Mucosa of stomach (tissue), 1 donor: ENCODE results near the gene ZC3H7B.

Experiments used
- H3K27me3 ChIP-seq: one replicate; pipeline ENCODE4 v1.7.0; 2013; ENCODE audit warnings: mild to moderate bottlenecking, low read length; ENCODE audit not compliant: control insufficient read depth, insufficient read depth
- H3K36me3 ChIP-seq: one replicate; pipeline ENCODE4 v1.7.0; 2013; ENCODE audit warnings: low read length; ENCODE audit not compliant: control insufficient read depth, insufficient read depth
- H3K4me1 ChIP-seq: one replicate; pipeline ENCODE4 v1.7.0; 2013; ENCODE audit warnings: mild to moderate bottlenecking, low read length; ENCODE audit not compliant: control insufficient read depth, insufficient read depth
- H3K4me3 ChIP-seq: one replicate; pipeline ENCODE4 v1.7.0; 2013; ENCODE audit warnings: low read length
- H3K9ac ChIP-seq: one replicate; pipeline ENCODE4 v1.7.0; 2013; ENCODE audit warnings: mild to moderate bottlenecking, low read length, moderate library complexity
- H3K9me3 ChIP-seq: one replicate; pipeline ENCODE4 v1.7.0; 2013; ENCODE audit warnings: mild to moderate bottlenecking, low read length, moderate library complexity; ENCODE audit not compliant: control insufficient read depth
- donor health status: Pancreatic carcinoma.

ZC3H7B gene

DNA sequence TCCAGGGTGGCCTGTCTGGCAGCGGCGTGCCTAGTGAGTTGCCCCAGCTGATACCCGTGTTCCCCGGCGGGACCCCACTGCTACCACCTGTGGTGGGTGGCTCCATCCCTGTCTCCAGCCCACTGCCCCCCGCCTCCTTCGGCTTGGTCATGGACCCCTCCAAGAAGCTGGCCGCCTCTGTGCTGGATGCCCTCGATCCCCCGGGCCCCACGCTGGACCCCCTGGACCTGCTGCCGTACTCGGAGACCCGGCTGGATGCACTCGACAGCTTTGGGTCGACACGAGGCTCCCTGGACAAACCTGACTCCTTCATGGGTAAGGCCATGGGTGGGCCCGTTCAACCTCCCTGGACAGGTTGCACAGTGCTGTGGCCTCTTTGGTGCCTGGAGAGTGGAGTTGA lies 38.5 kb downstream of the ZC3H7B start:
- H3K9ac ChIP-seq = no peak overlapping the region
- no peak overlapping the region for H3K4me3 ChIP-seq
- no peaks in the 10 kb centered on the region for H3K9me3 ChIP-seq
- no peaks in the 10 kb centered on the region for H3K27me3 ChIP-seq
- no peaks in the 10 kb centered on the region for H3K36me3 ChIP-seq
- H3K4me1 ChIP-seq = no peaks in the 10 kb centered on the region

DNA sequence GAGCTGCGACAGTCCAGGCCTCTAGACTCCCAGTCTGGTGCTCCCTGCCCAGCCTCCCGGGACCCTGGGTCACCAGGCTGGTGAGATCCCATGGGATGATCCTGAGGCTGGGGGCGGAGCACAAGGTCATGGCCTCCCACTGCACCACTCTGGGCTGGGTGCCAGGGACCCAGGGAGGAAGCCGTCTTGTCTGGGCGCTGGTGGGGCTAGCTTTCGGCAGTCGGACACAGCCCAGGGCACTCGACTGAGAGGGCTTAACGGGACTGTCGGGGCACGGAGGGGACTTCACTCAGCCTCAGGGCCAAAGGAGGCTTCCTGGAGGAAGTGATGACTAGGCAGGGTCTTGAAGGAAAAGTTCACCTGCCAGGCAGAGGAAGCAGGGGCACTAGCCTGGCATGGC lies 39.0 kb downstream of the ZC3H7B start:
- Histone ChIP-seq H3K4me1 (no peaks in the 10 kb centered on the region), H3K27me3 (no peaks in the 10 kb centered on the region), H3K9ac (no peak overlapping the region), H3K9me3 (no peaks in the 10 kb centered on the region), H3K36me3 (no peaks in the 10 kb centered on the region), H3K4me3 (no peak overlapping the region)

DNA sequence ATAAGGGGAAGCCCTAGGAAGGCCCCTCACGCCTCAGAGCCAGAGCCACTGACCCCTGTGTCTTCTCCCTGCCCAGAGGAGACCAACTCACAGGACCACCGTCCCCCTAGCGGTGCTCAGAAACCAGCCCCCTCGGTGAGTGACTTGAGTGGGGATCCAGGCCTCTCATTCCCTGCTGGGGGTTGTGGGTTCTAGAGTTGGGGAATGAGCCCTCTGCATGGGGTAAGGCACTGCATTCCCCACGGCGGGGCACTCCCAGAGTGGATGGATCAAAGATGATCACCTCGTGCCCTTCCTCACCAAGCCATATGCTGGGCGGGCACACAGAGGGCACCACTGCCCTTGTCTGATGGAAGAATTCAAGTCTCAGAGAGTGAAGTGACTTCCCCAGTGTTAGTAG lies 39.7 kb downstream of the ZC3H7B start:
- Histone ChIP-seq H3K9me3 (no peaks in the 10 kb centered on the region), H3K27me3 (no peaks in the 10 kb centered on the region), H3K4me1 (no peaks in the 10 kb centered on the region), H3K36me3 (no peaks in the 10 kb centered on the region), H3K9ac (no peak overlapping the region), H3K4me3 (no peak overlapping the region)

DNA sequence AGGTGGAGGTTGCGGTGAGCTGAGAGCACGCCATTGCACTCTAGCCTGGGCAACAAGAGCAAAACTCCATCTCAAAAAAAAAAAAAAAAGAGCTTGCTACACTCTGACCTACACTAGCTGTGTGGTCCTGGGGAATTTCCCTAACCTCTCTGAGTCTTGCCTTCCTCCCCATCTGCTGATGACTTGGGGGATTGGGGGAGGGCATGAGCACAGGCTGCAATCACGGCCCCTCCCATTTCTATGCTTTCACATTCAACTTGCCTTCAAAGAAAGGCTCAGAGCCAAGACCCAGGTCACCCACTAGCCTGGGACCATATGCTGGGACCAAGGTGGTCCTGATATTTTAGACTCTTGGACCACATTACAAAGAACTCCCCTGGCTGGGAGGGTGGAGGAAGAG lies 40.7 kb downstream of the ZC3H7B start:
- Histone ChIP-seq H3K36me3 (no peaks in the 10 kb centered on the region), H3K4me1 (no peaks in the 10 kb centered on the region), H3K4me3 (no peak overlapping the region), H3K9ac (no peak overlapping the region), H3K9me3 (no peaks in the 10 kb centered on the region), H3K27me3 (no peaks in the 10 kb centered on the region)

DNA sequence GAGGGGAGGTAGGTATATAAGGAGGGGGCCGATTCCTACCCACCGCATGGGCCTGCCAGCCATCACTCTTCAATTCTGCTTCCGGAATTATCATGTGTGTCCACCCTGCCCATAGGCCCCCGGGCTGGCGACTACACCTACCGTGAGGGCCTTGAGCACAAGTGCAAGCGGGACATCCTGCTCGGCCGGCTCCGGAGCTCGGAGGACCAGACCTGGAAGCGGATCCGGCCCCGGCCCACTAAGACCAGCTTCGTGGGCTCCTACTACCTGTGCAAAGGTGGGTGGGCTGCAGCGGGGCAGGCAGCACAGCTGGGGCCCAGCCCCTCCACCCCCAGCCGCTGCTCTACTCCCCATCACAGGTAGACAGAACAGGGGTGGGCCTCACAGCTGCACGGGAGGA lies 42.0 kb downstream of the ZC3H7B start:
- Histone ChIP-seq H3K9ac (no peak overlapping the region), H3K27me3 (no peaks in the 10 kb centered on the region), H3K36me3 (peaks cover 3% of the 10 kb centered on the region), H3K4me1 (no peaks in the 10 kb centered on the region), H3K4me3 (no peak overlapping the region), H3K9me3 (no peaks in the 10 kb centered on the region)

DNA sequence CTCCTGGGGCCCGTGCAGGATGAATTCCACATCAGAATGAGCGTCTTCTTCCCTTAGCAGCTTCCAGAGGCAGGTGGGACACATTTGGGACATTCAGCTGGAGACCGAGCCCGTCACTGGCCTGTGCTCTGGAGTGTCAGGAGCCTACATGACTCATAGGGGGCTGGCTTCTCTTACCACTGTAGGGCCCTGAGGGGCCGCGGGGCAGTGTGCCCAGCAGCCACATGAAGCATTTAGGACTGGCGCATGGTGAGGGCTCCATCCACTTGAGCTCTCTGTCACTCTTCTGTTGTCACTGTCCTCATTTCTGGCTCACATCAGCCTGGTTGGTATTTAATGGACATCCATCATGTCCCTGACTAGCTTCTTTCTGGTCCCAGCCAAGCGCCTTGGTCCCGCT lies 42.4 kb downstream of the ZC3H7B start:
- H3K9me3 ChIP-seq = no peaks in the 10 kb centered on the region
- no peaks in the 10 kb centered on the region for H3K4me1 ChIP-seq
- no peak overlapping the region for H3K4me3 ChIP-seq
- H3K27me3 ChIP-seq = no peaks in the 10 kb centered on the region
- peaks cover 3% of the 10 kb centered on the region for H3K36me3 ChIP-seq
- H3K9ac ChIP-seq = no peak overlapping the region

DNA sequence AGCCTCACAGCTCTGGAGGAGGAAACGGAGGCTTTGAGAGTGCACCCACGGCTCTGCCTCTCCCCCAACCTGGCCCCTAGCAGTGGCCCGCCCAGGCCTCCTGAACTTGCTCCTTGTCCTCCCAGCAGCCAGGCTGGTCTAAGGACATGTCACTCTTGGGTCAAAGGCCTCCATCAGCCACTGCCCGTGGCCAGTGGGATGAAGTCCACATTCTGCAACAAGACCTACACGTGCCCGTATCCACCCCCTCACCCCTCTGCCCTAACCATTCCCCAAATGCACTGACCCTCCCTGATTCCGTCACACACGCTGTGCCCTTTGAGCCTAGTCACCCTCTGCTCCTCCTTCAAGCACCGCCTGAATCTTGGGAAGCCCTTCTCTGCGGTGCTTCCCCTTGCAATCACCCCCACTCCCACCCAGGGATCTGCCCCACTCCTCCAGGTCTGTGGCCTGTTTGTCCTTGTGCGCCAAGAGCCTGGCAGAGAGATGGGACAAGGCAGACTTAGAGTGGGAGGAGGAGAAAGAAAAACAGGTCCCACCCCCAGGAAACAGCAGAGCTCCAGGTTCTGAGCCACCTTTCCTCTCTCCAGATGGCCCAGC lies 43.0 kb downstream of the ZC3H7B start:
- Histone ChIP-seq H3K4me1 (no peaks in the 10 kb centered on the region), H3K9me3 (no peaks in the 10 kb centered on the region), H3K9ac (no peak overlapping the region), H3K36me3 (peaks cover 3% of the 10 kb centered on the region), H3K4me3 (no peak overlapping the region), H3K27me3 (no peaks in the 10 kb centered on the region)

DNA sequence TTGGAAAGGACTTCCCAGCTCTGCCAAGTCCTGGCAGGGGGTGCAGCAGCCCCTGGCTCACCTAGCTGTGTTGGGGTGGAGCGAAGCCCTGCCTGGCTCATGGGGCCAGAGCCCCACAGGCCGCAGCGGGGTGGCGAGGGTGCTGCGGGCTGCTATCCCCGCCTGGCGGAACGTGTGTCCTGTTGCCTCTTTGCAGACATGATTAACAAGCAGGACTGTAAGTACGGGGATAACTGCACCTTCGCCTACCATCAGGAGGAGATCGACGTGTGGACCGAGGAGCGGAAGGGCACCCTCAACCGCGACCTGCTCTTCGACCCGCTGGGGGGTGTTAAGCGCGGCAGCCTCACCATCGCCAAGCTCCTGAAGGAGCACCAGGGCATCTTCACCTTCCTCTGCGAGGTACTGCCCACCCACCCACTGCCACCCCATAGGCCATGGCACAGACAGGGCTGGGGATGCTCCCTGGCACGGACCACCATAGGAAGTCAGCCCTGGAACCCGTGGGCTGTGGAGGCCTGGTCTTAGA lies 44.5 kb downstream of the ZC3H7B start:
- Histone ChIP-seq H3K36me3 (peaks cover 3% of the 10 kb centered on the region), H3K4me1 (no peaks in the 10 kb centered on the region), H3K4me3 (no peak overlapping the region), H3K9ac (no peak overlapping the region), H3K27me3 (no peaks in the 10 kb centered on the region), H3K9me3 (no peaks in the 10 kb centered on the region)

DNA sequence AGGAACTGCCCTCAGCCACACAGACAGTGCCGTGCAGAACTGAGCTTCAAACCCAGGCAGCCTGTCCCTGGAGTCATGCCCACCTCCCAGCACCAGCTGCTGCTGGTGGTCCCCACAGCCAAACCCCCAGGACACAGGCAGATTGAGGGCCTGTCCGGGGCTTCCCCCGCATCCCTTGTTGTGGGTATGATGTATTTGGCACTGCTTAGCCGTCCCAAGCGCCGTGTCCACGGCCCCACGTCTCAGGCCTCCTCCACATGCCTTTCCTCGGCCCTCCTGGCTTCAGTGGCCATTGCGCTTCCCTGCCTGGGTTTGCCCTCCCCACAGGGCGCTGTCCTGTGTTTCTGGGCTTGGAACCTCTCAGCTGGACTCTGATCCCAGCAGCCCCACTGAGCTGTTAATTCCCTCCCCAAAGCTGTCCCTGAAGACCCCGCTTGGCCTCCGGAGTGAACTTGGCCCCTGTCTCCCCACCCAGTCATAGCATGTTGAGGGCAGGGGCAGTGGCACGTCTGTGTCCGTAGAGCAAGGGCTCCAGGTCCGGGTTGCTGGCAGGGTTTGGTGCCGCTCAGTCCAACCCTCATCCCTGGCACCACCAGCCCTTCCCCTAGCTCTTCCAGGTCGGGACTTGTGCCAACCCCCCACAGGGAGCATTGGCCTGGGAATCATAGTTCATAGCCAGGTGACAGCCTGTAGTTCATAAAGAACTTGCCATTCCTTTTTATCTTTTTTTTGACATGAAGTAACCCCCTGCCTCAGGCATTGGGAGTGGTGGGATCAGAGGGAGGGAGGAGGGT lies 45.9 kb downstream of the ZC3H7B start:
- no peaks in the 10 kb centered on the region for H3K27me3 ChIP-seq
- H3K4me3 ChIP-seq = no peak overlapping the region
- H3K4me1 ChIP-seq = no peaks in the 10 kb centered on the region
- peaks cover 3% of the 10 kb centered on the region for H3K36me3 ChIP-seq
- no peaks in the 10 kb centered on the region for H3K9me3 ChIP-seq
- no peak overlapping the region for H3K9ac ChIP-seq

DNA sequence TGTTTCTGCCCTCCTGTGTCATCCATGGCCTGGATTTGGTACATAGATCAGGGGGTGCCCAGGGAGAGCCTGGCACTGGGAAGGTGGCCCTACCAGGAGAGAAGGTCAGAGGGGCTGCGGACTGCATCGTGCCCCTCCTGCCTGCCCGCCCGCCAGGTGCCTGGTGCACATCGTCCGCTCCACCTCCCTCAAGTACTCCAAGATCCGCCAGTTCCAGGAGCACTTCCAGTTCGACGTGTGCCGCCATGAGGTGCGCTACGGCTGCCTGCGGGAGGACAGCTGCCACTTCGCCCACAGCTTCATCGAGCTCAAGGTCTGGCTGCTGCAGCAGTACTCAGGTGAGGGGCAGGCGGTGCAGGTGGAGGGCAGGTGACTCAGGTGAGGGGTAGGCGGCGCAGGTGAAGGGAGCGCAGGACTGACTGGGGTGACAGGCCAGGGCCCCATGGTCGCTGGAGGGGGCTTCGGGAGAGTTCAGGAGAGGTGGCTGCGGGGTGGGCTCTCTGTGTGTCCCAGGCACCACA lies 47.7 kb downstream of the ZC3H7B start:
- no peaks in the 10 kb centered on the region for H3K4me1 ChIP-seq
- peaks cover 3% of the 10 kb centered on the region for H3K36me3 ChIP-seq
- H3K27me3 ChIP-seq = no peaks in the 10 kb centered on the region
- no peaks in the 10 kb centered on the region for H3K9me3 ChIP-seq
- H3K4me3 ChIP-seq = no peak overlapping the region
- no peak overlapping the region for H3K9ac ChIP-seq

DNA sequence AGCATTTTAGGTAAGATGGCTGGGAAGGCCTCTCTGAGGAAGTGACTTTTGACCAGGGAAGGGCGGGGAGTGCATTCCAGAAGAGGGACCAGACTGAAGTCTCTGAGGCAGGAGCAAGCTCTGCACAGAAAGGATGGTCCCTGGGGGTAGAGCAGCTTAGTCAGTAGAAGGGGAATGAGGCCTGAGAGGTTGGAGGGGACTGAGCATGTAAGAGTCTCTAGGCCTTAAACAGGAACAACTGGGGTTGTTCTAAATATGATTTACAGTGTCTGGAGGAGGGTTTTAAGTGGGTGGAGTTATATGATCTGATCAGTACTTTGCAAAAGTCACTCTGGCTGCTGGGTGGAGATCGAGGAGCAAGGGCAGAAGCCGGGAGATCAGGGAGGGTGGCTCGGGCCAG lies 48.8 kb downstream of the ZC3H7B start:
- Histone ChIP-seq H3K4me3 (no peak overlapping the region), H3K9me3 (no peaks in the 10 kb centered on the region), H3K4me1 (no peaks in the 10 kb centered on the region), H3K36me3 (peaks cover 3% of the 10 kb centered on the region), H3K27me3 (no peaks in the 10 kb centered on the region), H3K9ac (no peak overlapping the region)

DNA sequence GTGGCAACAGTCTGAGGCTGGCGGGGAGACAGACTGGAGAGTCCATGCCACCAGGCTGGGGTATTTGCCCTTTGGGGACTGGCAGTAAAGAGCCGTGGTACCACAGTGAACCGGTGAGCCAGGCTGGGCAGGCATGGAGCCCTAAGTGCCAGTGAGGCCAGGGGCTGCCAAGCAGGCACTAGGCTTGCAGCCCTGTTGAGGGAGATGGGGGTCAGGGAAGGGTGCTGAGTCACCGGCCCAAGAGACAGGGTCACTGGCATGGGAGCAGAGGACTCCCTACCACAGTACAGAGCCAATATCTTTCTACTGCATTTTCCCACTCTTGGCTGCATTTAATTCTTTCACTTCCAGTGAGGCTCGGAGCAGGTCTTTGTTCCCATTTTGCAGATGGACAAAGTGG lies 49.7 kb downstream of the ZC3H7B start:
- no peak overlapping the region for H3K9ac ChIP-seq
- no peaks in the 10 kb centered on the region for H3K27me3 ChIP-seq
- no peak overlapping the region for H3K4me3 ChIP-seq
- no peaks in the 10 kb centered on the region for H3K4me1 ChIP-seq
- no peaks in the 10 kb centered on the region for H3K9me3 ChIP-seq
- peaks cover 8% of the 10 kb centered on the region for H3K36me3 ChIP-seq
